GM23248 (cell line): Measurements from ENCODE around the gene CPED1. TPM values are rescaled to one million over a fixed set of nuclear protein-coding genes. Genes with fewer than 3 reads are reported as not detected.

ENCODE experiments used
- DNase-seq: peaks from one replicate; pipeline ENCODE4 v3.0.0-alpha.2; 2015
- H2AFZ ChIP-seq: fragments of 200-600 bp; sonication (generic); 2 replicates; pipeline ENCODE4 v1.6.1; 2016; ENCODE audit warnings: antibody characterized with exemption
- H3F3A ChIP-seq: fragments of 200-600 bp; sonication (generic); 2 replicates; pipeline ENCODE4 v1.6.1; 2016; ENCODE audit warnings: mild to moderate bottlenecking, antibody characterized with exemption, mixed run types; ENCODE audit not compliant: insufficient read depth
- H3K27ac ChIP-seq: fragments of 200-600 bp; sonication (generic); 2 replicates; pipeline ENCODE4 v1.5.1; 2016; ENCODE audit warnings: mild to moderate bottlenecking
- H3K27me3 ChIP-seq: fragments of 200-600 bp; sonication (generic); replicated peaks from 2 replicates; pipeline ENCODE4 v1.6.1; 2016; ENCODE audit warnings: mild to moderate bottlenecking; ENCODE audit not compliant: insufficient read depth
- H3K36me3 ChIP-seq: fragments of 200-600 bp; sonication (generic); 2 replicates; pipeline ENCODE4 v1.6.1; 2016; ENCODE audit warnings: low read depth, mild to moderate bottlenecking
- H3K4me1 ChIP-seq: fragments of 200-600 bp; sonication (generic); 2 replicates; pipeline ENCODE4 v1.6.1; 2016; ENCODE audit warnings: mild to moderate bottlenecking; ENCODE audit not compliant: insufficient read depth
- H3K4me2 ChIP-seq: fragments of 200-600 bp; sonication (generic); one replicate; pipeline ENCODE4 v1.6.1; 2016; ENCODE audit warnings: mild to moderate bottlenecking; ENCODE audit not compliant: unreplicated experiment
- H3K4me3 ChIP-seq: fragments of 200-600 bp; sonication (generic); 2 replicates; pipeline ENCODE4 v1.5.1; 2016; ENCODE audit warnings: mild to moderate bottlenecking
- H3K79me2 ChIP-seq: fragments of 200-600 bp; sonication (generic); 2 replicates; pipeline ENCODE4 v1.6.1; 2016; ENCODE audit warnings: mild to moderate bottlenecking; ENCODE audit not compliant: insufficient read depth
- H3K9ac ChIP-seq: fragments of 200-600 bp; sonication (generic); 2 replicates; pipeline ENCODE4 v1.6.1; 2016; ENCODE audit warnings: mild to moderate bottlenecking
- H3K9me2 ChIP-seq: fragments of 200-600 bp; sonication (generic); 2 replicates; pipeline ENCODE4 v1.6.1; 2016; ENCODE audit warnings: mixed run types, mild to moderate bottlenecking, moderate library complexity; ENCODE audit not compliant: insufficient read depth
- H3K9me3 ChIP-seq: fragments of 200-600 bp; sonication (generic); one replicate; pipeline ENCODE4 v1.6.1; 2017; ENCODE audit warnings: low read depth
- H4K20me1 ChIP-seq: fragments of 200-600 bp; sonication (generic); 2 replicates; pipeline ENCODE4 v1.6.0; 2016; ENCODE audit not compliant: insufficient read depth
- EZH2 ChIP-seq: fragments of 200-600 bp; sonication (generic); IDR thresholded peaks from 2 replicates; pipeline ENCODE4 v1.6.1; 2018; ENCODE audit warnings: antibody characterized with exemption, mild to moderate bottlenecking; ENCODE audit not compliant: insufficient read depth, poor library complexity, severe bottlenecking
- EZH2phosphoT487 ChIP-seq: fragments of 200-600 bp; sonication (generic); IDR thresholded peaks from 2 replicates; pipeline ENCODE4 v1.6.1; 2018; ENCODE audit warnings: antibody characterized with exemption, moderate library complexity, mild to moderate bottlenecking, low read depth; ENCODE audit not compliant: insufficient read depth
- WGBS, 2 experiments: methylation state at CpG; one replicate each; pipeline ENCODE4 v1.1.6; 2015 to 2017; ENCODE audit warnings: low lambda C conversion rate in 2 of 2, low coverage in 1 of 2; ENCODE audit errors: missing lambda C conversion rate in 2 of 2; 5-methylcytosine and 5-hydroxymethylcytosine counted together
- in situ Hi-C: fragments of 300-500 bp; cut with MboI; formaldehyde crosslinking; loops from 2 replicates; pipeline ENCODE4 v1.15.0; 2020
- polyA plus RNA-seq: library from polyadenylated mRNA; unstranded; fragments of >200 nt; fragmentation: Nextera tagmentation; extraction: Ambion mirVana; gene quantifications from 2 replicates; pipeline ENCODE4 v1.2.1, GENCODE V29; 2016
- total RNA-seq: library from RNA; depleted of rRNA; stranded (reverse); fragments of >200 nt; shearing (Covaris generic); gene quantifications from 2 replicates; pipeline ENCODE4 v1.2.3, GENCODE V29; 2014

CPED1 gene
- total and polyA plus RNA-seq, 2 experiments from 2014 or later = 12.4 to 20.2 TPM

- no peaks in the 10 kb centered on the region for H3F3A ChIP-seq
- H2AFZ ChIP-seq = no peak overlapping the region
- no peaks in the 10 kb centered on the region for H3K4me1 ChIP-seq
- no peaks in the 10 kb centered on the region for H3K27me3 ChIP-seq
- H3K4me2 ChIP-seq = no peak overlapping the region
- H3K79me2 ChIP-seq = no peaks in the 10 kb centered on the region
- no peaks in the 10 kb centered on the region for H3K9me3 ChIP-seq
- 94 to 100% methylated on average over 3 of the region's 3 CpGs for WGBS, 2 experiments
- no peaks in the 10 kb centered on the region; the same call in 1 of the 2 replicates for H3K9me2 ChIP-seq
- no peaks in the 10 kb centered on the region for H4K20me1 ChIP-seq
- in situ Hi-C loops = no loop called here
- H3K27ac ChIP-seq = no peak overlapping the region
- no peak overlapping the region for H3K4me3 ChIP-seq
- TF ChIP-seq EZH2 = no peak
- no peak for TF ChIP-seq EZH2phosphoT487
- H3K36me3 ChIP-seq = no peaks in the 10 kb centered on the region
- H3K9ac ChIP-seq = no peak overlapping the region
- no peak for DNase-seq
Observed at GRCh38 chr7:121266307-121266894, 277.9 kb downstream of the CPED1 start.

GRCh38 chr7:121267612-121268011, 279.1 kb downstream of the CPED1 start:
- H3K27ac ChIP-seq = no peak overlapping the region
- H2AFZ ChIP-seq = no peak overlapping the region
- H3K4me2 ChIP-seq = no peak overlapping the region
- H3K4me3 ChIP-seq = no peak overlapping the region
- TF ChIP-seq EZH2 (no peak), EZH2phosphoT487 (no peak)
- H3F3A ChIP-seq = no peaks in the 10 kb centered on the region
- no peak for DNase-seq
- H3K9me2 ChIP-seq = no peaks in the 10 kb centered on the region; the same call in 1 of the 2 replicates
- H3K9me3 ChIP-seq = no peaks in the 10 kb centered on the region
- in situ Hi-C loops = no loop called here
- H3K9ac ChIP-seq = no peak overlapping the region
- H4K20me1 ChIP-seq = no peaks in the 10 kb centered on the region
- no peaks in the 10 kb centered on the region for H3K79me2 ChIP-seq
- WGBS, 2 experiments = 22 to 39% methylated on average over 1 of the region's 1 CpG
- no peaks in the 10 kb centered on the region for H3K36me3 ChIP-seq
- no peaks in the 10 kb centered on the region for H3K27me3 ChIP-seq
- H3K4me1 ChIP-seq = no peaks in the 10 kb centered on the region

GRCh38 chr7:121269798-121270197, 281.3 kb downstream of the CPED1 start:
- WGBS, 2 experiments = 85 to 86% methylated on average over 3 of the region's 3 CpGs
- no peaks in the 10 kb centered on the region for H4K20me1 ChIP-seq
- H3F3A ChIP-seq = no peaks in the 10 kb centered on the region
- no peak overlapping the region for H3K4me3 ChIP-seq
- H3K79me2 ChIP-seq = no peaks in the 10 kb centered on the region
- no peaks in the 10 kb centered on the region; the same call in 1 of the 2 replicates for H3K9me2 ChIP-seq
- H2AFZ ChIP-seq = no peak overlapping the region
- no peaks in the 10 kb centered on the region for H3K4me1 ChIP-seq
- no peak overlapping the region for H3K27ac ChIP-seq
- DNase-seq = no peak
- no peak overlapping the region for H3K9ac ChIP-seq
- no peaks in the 10 kb centered on the region for H3K27me3 ChIP-seq
- H3K36me3 ChIP-seq = no peaks in the 10 kb centered on the region
- H3K4me2 ChIP-seq = no peak overlapping the region
- H3K9me3 ChIP-seq = no peaks in the 10 kb centered on the region
- in situ Hi-C loops = no loop called here
- TF ChIP-seq EZH2phosphoT487 = no peak
- TF ChIP-seq EZH2 = no peak

GRCh38 chr7:121271098-121271497, 282.6 kb downstream of the CPED1 start:
- Histone ChIP-seq H3K36me3 (no peaks in the 10 kb centered on the region), H3K4me1 (no peaks in the 10 kb centered on the region), H3K4me3 (no peak overlapping the region), H3K9me2 (no peaks in the 10 kb centered on the region), H3K79me2 (no peaks in the 10 kb centered on the region), H3K27ac (no peak overlapping the region), H3F3A (no peaks in the 10 kb centered on the region), H3K4me2 (no peak overlapping the region), H3K27me3 (no peaks in the 10 kb centered on the region), H4K20me1 (no peaks in the 10 kb centered on the region), H3K9ac (no peak overlapping the region), H3K9me3 (no peaks in the 10 kb centered on the region), H2AFZ (no peak overlapping the region)
- WGBS, 2 experiments = 95 to 98% methylated on average over 2 of the region's 2 CpGs
- TF ChIP-seq EZH2 = no peak
- TF ChIP-seq EZH2phosphoT487 = no peak
- in situ Hi-C loops = no loop called here
- DNase-seq = no peak
